HG03039 (cell line): ENCODE data around the gene TMEM132C.
"Not testable (repeated sequence)": the region's sequence is repeated elsewhere in the genome, so short reads cannot be mapped to it uniquely, and the experiment has no call there.

Experiments
- ATAC-seq: cut with Tn5 transposase; IDR thresholded peaks from one replicate; pipeline ENCODE4 v1.9.1; 2021; ENCODE audit warnings: mild to moderate bottlenecking, moderate library complexity; ENCODE audit not compliant: unreplicated experiment

Gene TMEM132C

DNA sequence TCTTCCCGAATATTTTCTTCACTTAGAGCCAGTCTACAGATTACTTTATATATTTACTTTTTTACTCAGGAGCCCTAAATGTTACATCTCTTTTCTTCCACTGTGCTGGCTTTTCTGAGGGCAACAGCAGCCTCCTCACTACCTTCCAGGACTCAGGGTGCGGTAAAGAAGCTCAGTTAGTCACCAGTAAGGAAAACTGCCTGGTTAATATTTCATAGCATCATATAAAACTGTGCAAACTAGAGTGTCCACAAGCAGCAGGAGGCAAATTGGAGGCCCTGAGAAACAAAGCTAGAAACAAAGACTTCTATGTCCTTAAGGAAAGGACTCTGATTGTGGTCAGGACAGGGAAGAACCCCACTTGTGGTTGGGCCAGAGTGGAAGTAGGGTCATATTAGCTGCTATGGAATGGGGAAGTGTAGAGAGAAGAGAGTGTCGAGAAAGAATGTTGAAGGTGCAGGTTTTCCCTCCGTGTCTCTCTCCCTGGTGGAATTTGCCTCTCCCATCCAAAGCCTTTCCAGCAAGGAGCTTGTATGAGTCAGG lies 336.7 kb downstream of the TMEM132C start:
- ATAC-seq = no peak

DNA sequence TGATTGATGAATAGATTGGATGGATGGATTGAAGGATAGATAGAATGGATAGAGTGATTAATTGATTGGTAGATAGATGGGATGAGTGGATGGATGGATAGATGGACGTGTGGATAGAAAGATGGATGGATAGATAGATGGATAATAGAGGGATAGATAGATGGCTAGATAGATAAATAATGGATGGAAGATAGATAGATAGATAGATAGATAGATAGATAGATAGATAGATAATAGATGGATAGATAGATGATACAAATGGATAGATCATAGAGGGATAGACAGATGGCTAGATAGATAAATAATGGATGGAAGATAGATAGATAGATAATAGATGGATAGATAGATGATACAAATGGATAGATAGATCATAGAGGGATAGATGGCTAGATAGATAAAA lies 337.2 kb downstream of the TMEM132C start:
- not testable (repeated sequence) for ATAC-seq

DNA sequence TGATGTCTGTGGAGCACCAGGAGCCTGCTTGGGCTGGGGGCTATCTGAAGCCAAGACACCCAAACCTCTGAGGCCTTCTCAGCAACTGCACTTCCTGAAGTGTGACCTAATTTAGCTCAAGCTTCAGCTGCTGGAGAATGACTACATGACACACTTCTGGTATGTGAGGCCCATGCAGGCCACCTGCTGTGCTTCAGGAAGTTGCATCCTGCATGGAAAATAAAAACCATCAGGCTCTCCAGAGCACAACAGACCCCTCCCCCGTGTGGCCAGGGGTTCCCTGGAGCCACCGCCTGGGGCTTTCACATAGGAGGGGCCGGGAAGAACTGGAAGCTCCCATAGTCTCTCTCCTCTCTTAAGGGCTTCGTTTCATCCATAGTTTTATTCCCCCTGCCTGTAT lies 339.1 kb downstream of the TMEM132C start:
- no peak for ATAC-seq

DNA sequence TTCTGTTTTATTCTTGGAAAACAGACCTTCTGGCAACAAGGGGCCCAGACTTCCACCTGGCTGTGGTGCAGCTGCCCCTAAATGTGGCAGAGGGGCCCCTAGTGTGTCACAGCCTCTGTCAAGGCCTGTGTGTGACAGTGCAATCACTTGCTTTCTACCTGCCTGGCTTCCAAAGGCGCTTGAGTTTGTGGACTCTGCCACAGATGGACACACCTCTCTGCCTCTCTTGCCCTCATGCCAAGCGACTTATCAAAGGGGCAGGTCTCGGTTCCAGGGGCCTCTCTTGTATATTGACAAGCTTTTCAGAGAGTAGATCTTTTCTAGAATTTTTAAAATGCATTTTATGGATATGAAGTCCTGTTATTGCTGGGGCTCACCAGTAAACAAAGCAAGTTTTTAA lies 339.6 kb downstream of the TMEM132C start:
- no peak for ATAC-seq

DNA sequence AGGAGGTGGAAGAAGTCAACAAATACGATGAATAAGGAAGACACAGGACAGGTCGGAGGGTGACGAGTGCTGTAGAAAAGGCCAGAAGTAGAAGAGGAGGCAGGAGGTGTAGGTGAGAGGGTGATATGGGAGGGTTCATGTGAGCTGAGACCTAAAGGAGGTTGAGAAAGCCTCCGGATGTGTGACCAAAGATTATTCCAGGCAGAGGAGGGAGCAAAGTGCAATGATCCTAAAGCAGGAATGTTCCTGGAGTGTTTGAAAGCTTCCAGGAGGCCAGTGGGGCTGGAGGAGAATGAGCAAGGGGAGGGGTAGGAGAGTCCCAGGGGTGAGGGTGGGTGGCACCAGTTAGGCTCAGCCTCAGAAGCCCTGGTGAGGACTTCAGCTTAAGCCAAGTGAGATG lies 340.0 kb downstream of the TMEM132C start:
- no peak for ATAC-seq

DNA sequence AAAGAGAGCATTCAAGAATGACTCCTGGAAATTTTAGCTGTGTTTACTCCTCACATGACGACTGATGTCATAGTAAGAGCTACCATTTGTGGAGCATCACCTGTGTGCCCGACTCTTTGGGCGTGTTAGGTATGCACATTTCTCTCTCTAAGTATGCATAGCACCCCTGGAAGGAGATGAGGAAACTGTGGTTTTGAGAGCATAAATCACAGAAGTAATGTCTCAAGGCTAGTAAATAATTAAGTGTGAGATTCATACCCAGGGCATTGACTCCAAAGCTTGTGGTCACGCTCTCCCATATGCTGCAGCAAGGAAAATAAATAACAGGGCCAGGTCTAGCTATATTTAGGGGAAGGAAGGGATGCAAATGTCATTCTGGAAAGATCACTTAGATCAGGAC lies 340.7 kb downstream of the TMEM132C start:
- no peak for ATAC-seq

DNA sequence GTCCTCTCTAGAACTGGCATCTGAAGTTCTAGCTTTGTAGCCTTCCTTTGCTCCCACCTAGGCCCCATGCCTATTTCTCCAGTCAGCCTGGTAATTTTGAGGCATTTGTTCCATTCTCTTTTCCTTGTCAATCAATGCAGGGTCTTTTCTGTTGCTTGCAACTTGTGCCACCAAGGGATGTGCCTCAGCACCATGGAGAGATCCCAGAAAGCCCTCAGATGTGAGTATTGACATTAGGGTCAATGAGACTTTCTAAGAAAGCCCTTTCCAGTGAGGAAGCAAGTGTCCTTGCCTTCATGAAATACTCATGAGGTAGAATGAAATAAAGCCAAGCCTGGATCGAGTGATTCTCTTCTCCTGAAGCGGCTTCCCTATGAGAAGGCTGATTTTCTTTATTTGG lies 342.9 kb downstream of the TMEM132C start:
- no peak for ATAC-seq

DNA sequence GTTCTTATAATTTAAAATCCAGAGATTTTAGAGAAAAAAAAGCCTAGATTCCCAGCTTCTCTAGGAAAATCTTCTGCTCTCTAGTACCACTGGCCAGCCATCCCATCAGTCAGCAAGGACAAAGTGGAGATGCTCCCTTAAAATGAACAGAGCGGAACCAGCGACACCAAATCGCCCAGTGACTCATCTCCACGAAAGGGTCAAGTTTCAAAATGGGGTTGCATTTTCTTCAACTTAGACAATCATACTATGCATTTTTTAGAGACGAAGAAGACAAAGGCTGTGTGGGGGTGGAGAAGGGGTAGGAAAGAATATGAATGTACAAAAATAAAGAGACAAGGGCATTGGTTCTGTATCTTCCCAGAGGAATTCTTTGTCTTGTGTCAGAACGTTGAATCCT lies 344.8 kb downstream of the TMEM132C start:
- no peak for ATAC-seq

DNA sequence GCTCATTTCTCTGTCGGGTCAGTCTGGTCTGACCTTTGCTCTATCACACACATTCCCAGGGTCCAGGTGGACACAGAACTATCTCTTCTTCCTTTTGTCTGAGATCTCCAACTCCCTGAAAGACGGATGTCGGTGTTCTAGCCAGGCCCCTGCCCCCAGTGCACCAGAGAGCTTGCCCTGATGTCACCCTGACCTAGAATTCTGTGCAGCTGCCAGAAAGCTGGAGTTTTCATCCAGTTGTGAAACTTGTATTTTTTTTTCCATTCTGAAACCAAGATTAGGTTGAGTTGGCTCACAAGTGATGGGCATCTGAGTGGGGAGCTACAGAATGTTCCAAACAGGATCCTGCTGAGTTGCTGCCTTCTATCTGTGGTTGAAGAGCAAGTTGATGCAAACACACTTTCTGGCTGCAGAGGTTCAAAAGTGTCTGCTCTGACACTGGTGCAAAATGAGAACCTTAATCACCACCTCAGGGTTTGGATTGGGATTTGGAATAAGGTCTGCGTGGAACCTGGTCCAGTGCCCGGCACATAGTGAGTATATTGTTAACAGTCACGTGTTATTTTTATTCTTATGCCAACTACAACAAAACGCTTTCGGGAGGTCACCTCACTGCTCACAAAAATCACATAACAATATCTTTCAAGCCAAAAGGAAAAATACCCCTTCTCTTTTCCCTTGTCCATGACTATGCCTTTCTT lies 345.3 kb downstream of the TMEM132C start:
- ATAC-seq = no peak

DNA sequence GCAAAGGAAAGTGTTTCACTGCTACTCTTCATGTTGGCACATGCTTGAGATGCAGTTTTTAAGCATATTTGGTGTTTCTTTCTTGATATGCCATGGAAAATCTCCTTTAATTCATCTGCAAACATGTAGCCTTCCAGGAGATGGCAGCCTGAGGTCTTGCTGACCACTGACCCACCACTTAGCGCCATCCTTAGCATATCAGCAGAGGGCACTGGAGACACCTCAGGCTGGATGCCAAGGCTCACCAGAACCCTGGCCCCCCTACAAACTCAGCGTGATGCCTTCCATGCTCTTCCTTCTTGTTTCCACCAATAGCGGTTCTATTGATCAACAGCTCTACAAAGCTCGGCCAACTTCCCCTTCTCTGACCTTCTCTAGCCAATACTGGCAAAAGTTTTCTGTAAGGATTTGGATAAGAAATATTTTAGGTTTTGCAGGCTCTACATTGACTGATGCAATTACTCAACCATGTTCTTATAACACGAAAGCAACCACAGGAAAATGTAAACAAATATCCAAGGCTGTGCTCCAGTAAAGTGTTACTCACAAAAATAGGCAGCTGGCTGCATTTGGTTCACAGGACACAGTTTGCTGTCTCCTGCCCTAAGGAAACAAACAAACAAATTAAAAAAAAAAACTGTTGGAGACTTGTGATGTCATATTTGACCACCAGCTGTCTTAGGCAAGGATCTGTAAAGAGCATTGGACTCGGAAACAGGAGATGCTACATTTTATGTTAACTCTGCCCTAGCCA lies 347.0 kb downstream of the TMEM132C start:
- ATAC-seq = no peak

DNA sequence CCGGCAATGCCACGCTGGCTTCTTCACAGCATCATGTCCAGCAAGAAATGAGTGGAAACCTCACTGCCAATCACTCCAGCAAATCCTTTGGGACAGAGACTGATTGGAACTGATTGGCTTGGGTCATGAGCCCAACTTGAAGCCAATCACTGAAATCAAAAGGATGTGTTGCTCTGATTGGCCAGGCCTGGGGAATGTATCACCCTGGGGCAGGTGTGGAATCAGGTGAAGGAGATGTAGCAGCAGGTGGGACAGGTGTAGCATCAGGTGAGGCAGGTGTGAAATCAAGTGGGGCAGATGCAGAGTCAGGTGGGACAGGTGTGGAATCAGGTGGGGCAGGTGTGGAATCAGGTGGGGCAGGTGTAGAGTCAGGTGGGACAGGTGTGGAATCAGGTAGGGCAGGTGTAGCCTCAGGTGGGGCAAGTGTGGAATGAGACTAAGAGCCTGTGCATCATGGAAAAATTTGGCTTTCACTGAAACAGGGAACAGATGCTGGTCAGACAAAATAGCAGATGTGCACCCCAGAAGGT lies 350.4 kb downstream of the TMEM132C start:
- no peak for ATAC-seq

DNA sequence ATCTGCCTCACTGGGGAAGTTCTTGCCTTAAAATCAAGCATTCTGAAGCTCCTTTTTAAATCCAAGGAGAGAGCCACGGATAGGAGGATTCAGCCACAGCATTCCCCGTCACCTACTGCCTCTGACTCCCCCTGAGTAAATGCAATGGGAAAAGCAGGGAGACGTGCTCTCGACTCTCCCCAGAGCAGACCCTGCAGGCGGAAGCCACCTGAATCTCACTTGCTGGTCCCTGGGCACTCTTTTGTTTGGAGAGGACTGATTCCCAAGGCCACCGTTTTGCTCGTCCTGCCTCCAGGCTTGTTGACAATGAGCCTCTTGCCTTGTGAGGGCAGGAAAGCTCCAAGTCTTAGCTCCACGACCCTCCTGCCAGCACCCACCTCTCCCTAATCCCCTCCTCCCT lies 352.3 kb downstream of the TMEM132C start:
- no peak for ATAC-seq

DNA sequence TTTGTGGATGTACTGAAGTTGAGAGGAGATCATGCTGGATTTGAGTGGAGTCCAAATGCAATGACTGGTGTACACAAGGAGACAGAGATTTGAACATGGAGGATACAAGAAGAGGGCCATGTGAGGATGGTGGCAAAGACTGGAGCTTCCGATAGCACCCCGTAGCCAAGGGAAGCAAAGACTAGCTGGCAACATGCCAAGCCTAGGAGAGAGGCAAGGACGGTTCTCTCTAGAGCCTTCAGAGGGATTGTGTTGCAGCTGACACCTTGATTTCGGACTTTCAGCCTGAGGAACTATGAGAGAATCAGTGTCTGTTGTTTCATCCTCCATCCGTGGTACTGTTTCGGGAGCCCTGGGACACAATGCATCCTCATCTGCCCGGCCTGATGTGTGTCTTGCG lies 354.3 kb downstream of the TMEM132C start:
- ATAC-seq = no peak

DNA sequence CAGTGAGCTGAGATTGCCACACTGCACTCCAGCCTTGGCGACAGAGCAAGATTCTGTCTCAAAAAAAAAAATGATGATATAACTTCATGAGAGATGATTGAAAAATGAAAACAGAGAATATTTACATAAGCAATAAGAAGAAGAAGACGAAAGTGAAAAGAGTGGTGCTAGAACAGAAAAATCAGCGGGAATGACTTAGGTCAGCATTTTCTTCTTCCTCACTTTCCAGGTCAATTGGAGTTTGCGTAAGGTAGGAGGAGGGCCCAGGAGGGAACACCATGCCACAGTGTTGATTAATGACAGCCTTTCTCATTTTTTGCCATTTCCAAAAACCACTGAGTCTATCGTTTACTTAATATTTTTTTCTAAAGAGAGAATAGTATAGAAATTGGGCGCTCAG lies 356.8 kb downstream of the TMEM132C start:
- ATAC-seq = no peak

DNA sequence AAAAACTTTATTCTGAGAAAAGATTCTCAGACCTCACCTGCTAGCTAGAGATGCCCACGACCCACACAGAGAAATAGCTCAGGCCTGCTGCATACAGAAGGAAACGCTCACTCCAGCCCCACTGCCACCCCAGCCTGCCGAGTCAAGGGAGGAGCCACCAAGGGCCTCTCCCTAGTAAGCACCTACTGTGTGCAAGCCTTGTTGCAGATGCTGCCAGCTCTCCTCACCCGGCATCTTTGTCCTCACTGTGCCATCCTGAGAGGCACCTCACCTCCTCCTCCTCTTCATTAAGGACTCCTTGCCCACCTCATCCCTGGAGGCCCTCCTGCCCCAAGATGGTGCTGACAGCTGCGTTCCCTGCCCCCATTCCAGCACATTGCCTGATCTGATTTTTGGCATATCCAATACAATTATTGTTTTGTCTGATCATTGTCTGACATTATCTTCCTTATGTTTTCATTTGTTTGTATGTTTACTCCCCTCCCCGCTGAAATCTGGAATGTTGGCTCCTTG lies 359.9 kb downstream of the TMEM132C start:
- ATAC-seq = no peak

DNA sequence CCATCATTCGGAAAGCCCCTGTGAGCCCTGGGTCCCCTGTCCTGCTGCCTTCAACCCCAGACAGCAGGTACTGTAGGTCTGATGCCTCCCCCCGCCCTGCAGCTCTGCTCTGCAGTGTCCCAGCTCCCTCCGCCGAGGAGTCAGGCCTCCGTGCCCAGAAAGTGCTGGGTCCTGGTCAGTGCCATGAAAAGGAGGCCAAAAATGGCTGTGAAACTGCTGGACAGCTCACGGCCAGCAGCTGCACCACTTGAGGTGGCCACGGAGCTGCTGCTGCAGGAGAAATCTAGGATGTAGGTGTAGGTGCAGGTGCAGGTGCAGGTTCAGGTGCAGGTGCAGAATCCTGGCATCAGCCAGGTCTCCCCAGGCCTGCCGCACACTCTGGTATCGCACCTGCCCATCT lies 360.7 kb downstream of the TMEM132C start:
- no peak for ATAC-seq

DNA sequence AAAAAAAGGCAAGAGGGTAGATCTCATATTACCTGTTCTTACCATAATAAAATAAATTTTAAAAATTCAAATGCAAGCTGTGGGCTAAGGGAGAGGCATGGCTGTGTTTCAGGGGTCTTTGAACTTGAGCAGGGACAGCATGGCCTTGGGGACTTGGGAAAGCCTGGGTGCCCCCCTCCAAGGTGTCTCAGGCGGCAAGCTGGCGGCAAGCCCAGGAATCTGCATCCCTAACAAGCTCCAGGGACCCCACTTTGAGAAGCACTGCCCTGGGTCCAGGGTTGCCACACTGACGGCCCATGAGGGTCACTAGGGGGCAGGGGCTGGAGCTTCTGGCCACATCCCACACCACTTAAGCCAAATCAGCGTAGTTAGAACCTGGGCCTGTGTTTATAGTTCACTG lies 363.0 kb downstream of the TMEM132C start:
- no peak for ATAC-seq

DNA sequence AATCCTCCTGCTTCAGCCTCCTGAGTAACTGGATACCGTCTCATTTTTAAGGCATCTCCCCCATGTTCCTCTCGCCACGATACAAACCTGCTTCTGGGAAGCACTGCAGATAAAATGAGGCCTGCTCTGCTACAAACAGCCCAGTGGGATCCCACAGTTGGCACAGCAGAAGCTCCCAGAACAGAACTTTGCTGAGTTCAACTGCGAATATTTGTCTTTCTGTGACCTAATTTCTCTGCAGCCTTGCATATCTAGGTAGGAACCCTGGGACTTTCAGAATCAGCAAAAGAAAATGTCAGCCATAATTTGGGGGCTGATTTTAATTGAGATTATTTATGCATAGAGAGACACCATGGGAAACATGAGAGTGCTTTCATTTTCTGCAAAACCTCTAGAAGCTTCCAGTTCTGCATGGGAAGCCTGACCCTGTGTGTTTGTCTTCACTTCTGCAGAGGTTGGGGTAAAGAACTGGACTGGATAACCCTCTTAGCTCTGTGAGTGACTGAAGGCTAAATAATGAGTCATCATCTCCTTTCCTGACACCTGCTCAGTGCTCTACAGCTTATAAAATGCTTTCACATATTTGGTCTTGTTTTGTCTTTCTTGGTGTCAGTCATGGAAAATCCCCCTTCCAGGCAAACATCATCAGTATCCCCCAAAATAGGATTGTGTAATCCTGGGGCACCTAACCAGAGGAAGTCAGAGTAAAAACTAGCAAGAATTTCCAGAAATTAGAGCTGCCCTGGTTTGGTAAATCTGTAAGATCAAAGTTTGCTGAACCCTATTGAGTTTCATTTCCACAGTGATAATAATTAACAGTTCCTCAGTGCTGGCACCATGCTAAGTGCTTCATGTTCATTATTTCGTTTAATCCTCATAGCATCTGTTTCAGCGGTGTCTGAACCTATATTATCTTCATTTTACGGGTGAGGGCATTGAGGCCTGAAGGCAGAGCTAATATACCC lies 371.0 kb downstream of the TMEM132C start:
- peak; percentile 72 for ATAC-seq

DNA sequence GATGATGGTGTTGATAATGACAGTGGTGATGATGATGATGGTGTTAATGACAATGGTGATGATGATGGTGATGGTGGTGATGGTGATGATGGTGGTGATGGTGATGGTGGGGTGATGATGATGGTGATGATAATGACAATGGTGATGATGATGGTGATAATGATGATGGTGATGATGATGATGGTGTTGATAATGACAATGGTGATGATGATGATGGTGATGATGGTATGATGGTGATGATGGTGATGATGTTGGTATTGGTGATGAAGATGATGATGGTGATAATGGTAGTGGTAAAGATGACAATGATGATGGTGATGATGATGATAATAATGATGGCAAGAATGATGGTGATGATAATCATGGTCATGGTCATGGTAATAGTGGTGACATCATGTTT lies 372.1 kb downstream of the TMEM132C start:
- ATAC-seq = no peak

DNA sequence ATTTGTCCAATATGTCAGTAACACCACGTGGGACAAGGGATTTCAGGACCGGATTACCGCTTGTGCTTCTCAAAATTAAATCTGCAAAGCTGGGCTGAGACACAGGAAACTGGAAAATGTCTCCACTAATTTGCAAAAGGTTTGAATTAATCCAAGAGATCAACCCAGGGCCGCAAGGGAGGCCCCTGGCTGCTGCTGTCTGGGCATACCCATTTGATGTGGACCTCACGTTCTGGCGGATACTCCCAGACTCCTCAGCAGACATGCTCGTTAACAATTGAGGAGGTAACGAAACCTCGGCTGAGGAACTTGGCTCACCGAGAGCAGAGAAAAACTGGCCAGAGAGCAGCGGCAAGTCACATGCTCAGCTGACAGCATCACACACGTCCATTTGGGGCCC lies 376.2 kb downstream of the TMEM132C start:
- no peak for ATAC-seq
